ENCODE data around the gene GPBP1L1. TPM values are rescaled to one million over a fixed set of nuclear protein-coding genes. Genes with fewer than 3 reads are reported as not detected.

The GPBP1L1 gene
- total and polyA plus RNA-seq, 2 of the 13 experiments (the other 11 are each of a cell fraction or from before 2014, with no cell fraction given) = 45.9 to 86.1 TPM

- TF ChIP-seq ZNF549 (CRISPR knock-in tag; IDR thresholded peaks at IDR 0.05) = no peak
- no peak for TF ChIP-seq ZNF678 (CRISPR knock-in tag; IDR thresholded peaks at IDR 0.05)
- TF ChIP-seq, protein P1, sequence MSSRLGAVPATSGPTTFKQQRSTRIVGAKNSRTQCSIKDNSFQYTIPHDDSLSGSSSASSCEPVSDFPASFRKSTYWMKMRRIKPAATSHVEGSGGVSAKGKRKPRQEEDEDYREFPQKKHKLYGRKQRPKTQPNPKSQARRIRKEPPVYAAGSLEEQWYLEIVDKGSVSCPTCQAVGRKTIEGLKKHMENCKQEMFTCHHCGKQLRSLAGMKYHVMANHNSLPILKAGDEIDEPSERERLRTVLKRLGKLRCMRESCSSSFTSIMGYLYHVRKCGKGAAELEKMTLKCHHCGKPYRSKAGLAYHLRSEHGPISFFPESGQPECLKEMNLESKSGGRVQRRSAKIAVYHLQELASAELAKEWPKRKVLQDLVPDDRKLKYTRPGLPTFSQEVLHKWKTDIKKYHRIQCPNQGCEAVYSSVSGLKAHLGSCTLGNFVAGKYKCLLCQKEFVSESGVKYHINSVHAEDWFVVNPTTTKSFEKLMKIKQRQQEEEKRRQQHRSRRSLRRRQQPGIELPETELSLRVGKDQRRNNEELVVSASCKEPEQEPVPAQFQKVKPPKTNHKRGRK (CRISPR knock-in tag; IDR thresholded peaks at IDR 0.05) = no peak
- TF ChIP-seq, protein P2, sequence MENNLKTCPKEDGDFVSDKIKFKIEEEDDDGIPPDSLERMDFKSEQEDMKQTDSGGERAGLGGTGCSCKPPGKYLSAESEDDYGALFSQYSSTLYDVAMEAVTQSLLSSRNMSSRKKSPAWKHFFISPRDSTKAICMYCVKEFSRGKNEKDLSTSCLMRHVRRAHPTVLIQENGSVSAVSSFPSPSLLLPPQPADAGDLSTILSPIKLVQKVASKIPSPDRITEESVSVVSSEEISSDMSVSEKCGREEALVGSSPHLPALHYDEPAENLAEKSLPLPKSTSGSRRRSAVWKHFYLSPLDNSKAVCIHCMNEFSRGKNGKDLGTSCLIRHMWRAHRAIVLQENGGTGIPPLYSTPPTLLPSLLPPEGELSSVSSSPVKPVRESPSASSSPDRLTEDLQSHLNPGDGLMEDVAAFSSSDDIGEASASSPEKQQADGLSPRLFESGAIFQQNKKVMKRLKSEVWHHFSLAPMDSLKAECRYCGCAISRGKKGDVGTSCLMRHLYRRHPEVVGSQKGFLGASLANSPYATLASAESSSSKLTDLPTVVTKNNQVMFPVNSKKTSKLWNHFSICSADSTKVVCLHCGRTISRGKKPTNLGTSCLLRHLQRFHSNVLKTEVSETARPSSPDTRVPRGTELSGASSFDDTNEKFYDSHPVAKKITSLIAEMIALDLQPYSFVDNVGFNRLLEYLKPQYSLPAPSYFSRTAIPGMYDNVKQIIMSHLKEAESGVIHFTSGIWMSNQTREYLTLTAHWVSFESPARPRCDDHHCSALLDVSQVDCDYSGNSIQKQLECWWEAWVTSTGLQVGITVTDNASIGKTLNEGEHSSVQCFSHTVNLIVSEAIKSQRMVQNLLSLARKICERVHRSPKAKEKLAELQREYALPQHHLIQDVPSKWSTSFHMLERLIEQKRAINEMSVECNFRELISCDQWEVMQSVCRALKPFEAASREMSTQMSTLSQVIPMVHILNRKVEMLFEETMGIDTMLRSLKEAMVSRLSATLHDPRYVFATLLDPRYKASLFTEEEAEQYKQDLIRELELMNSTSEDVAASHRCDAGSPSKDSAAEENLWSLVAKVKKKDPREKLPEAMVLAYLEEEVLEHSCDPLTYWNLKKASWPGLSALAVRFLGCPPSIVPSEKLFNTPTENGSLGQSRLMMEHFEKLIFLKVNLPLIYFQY (CRISPR knock-in tag; IDR thresholded peaks at IDR 0.05; ENCODE audit: borderline replicate concordance) = no peak
- no peak for TF ChIP-seq JARID2 (CRISPR knock-in tag; IDR thresholded peaks at IDR 0.05; ENCODE audit: insufficient replicate concordance)
- TF ChIP-seq, protein P3, sequence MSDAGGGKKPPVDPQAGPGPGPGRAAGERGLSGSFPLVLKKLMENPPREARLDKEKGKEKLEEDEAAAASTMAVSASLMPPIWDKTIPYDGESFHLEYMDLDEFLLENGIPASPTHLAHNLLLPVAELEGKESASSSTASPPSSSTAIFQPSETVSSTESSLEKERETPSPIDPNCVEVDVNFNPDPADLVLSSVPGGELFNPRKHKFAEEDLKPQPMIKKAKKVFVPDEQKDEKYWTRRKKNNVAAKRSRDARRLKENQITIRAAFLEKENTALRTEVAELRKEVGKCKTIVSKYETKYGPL (CRISPR knock-in tag; IDR thresholded peaks at IDR 0.05) = no peak
- TF ChIP-seq ZBTB39 (CRISPR knock-in tag; IDR thresholded peaks at IDR 0.05) = no peak
- TF ChIP-seq ZMAT5 (CRISPR knock-in tag; IDR thresholded peaks at IDR 0.05; ENCODE audit: borderline replicate concordance, low read depth) = 0 out of 2 replicates have a peak, but pooled peaks have one; percentile 36
- no peak for TF ChIP-seq XBP1 (CRISPR knock-in tag; IDR thresholded peaks at IDR 0.05)
- no peak for TF ChIP-seq RARG (CRISPR knock-in tag; IDR thresholded peaks at IDR 0.05; ENCODE audit: low read depth)
- TF ChIP-seq TGIF2 (CRISPR knock-in tag; IDR thresholded peaks at IDR 0.05) = peak; percentile 8; the same call in 1 of the 2 replicates
- no peak for TF ChIP-seq RAD51 (IDR thresholded peaks at IDR 0.05; ENCODE audit: borderline replicate concordance)
- no peak for TF ChIP-seq TAF15 (IDR thresholded peaks at IDR 0.05; ENCODE audit: low read depth, low read length, poor library complexity, severe bottlenecking)
Measured at GRCh38 chr1:45583666-45584350, 102.5 kb downstream of the GPBP1L1 start, which contains the start of gene NASP (continued).
